PFSK-1 (cell line): ENCODE results near the gene MLKL.

ENCODE experiments used
- POLR2AphosphoS5 ChIP-seq: IDR thresholded peaks from 2 replicates; pipeline ENCODE4 v1.6.1; 2012; ENCODE audit warnings: low read depth, mild to moderate bottlenecking, control low read depth, low read length, moderate library complexity
- SIN3A ChIP-seq: IDR thresholded peaks from 2 replicates; pipeline ENCODE4 v1.6.1; 2012; ENCODE audit warnings: mild to moderate bottlenecking, low read length, moderate library complexity, borderline replicate concordance; ENCODE audit not compliant: insufficient read depth
- TF ChIP-seq, protein P1 (sequence below), 2 experiments: IDR thresholded peaks; 2 replicates each; pipeline versions ENCODE4 v1.6.1 to v1.8.0; 2011 to 2012; ENCODE audit warnings: low read depth in 2 of 2, low read length in 2 of 2, control low read depth in 1 of 2, inconsistent platforms in 1 of 2, mild to moderate bottlenecking in 1 of 2, moderate library complexity in 1 of 2; ENCODE audit not compliant: insufficient read depth in 1 of 2

DNA sequence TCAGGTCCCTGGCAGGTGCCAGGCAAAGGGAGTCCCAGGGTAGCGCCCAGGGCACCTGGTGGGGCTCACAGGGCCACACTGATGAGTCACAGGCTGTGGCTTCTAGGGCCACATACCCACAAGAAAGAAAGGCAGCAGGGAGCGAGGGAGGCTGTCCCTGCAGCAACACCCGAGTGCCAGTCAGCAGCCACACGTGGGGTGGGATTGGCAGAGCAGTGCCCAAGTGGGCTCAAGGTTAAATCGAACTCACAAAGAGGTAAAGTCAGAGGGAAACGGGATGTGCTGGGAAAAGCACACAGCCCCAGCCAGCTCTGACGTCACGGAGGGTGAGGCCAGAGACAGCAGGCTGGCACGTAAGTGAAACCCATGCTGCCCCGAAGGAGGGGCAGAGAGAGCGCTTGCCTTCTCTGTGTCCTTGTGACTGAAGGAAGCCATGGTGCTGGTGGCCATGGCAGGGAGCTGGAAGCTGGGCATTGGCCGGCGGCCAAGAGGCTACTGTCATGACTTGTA, 40.2 kb upstream of the MLKL start:
- TF ChIP-seq SIN3A (no peak), POLR2AphosphoS5 (no peak)
- TF ChIP-seq, protein P1, sequence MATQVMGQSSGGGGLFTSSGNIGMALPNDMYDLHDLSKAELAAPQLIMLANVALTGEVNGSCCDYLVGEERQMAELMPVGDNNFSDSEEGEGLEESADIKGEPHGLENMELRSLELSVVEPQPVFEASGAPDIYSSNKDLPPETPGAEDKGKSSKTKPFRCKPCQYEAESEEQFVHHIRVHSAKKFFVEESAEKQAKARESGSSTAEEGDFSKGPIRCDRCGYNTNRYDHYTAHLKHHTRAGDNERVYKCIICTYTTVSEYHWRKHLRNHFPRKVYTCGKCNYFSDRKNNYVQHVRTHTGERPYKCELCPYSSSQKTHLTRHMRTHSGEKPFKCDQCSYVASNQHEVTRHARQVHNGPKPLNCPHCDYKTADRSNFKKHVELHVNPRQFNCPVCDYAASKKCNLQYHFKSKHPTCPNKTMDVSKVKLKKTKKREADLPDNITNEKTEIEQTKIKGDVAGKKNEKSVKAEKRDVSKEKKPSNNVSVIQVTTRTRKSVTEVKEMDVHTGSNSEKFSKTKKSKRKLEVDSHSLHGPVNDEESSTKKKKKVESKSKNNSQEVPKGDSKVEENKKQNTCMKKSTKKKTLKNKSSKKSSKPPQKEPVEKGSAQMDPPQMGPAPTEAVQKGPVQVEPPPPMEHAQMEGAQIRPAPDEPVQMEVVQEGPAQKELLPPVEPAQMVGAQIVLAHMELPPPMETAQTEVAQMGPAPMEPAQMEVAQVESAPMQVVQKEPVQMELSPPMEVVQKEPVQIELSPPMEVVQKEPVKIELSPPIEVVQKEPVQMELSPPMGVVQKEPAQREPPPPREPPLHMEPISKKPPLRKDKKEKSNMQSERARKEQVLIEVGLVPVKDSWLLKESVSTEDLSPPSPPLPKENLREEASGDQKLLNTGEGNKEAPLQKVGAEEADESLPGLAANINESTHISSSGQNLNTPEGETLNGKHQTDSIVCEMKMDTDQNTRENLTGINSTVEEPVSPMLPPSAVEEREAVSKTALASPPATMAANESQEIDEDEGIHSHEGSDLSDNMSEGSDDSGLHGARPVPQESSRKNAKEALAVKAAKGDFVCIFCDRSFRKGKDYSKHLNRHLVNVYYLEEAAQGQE (IDR thresholded peaks at IDR 0.05; ENCODE audit: insufficient read depth in 1 of 2, low read depth in 2 of 2, low read length in 2 of 2) = no peak
